ENCODE results near the gene CIBAR2. TPM values are rescaled to one million over a fixed set of nuclear protein-coding genes. Genes with fewer than 3 reads are reported as not detected.
A peak's percentile ranks its signal among the peaks of the same experiment; 100 is the strongest.

The CIBAR2 gene
- total RNA-seq, 1 experiment from 2014 or later: not detected

DNA sequence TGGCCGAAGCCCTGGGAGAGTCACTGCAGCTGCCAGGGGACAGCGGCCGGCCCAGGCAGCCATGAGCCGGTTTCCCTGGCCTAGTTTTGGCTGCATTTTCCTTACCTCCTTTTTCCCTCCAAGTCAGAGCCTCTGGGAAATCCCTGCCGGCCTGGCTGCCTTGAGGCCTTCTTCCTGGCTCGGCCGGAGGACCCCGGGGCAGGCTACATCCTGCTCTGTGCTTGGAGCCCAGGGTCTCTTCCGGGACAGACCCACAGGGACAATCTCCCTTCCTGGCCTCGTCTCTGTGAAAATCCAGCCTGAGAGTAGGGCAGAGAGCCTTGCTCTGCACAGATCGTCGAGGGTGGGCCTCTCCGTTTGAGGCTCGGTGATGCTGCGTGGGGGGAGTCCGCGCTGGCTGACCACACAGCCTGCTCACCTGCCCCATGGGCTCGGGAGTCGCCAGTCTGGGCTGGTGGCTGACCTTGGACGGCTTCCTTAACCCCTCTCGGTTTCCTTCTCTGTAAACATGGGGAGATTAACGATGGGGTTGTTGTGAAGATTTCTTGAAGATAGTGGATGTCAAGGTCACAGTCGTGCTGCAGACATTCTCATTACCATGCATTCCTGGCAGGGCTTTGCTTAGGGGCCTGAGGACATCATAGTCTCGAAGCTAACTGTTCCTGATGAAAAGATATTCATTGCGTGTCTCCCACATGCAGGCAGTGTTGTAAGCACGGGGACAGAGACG lies 34.8 kb upstream of the CIBAR2 start:
- H3K36me3 ChIP-seq (ENCODE audit: insufficient read depth, low read length): no peaks in the 10 kb centered on the region
- DNase-seq: no peak
- H3K27ac ChIP-seq (ENCODE audit: low read length): no peak overlapping the region
- H3K9me3 ChIP-seq (ENCODE audit: low read length): no peaks in the 10 kb centered on the region
- peaks cover 20% of the 10 kb centered on the region for H3K4me1 ChIP-seq (ENCODE audit: low read length)
- no peak overlapping the region for H3K4me2 ChIP-seq (ENCODE audit: low read depth, low read length, poor library complexity, severe bottlenecking)
- H4K20me1 ChIP-seq (ENCODE audit: insufficient read depth, low read depth, low read length): no peaks in the 10 kb centered on the region
- H3K79me2 ChIP-seq (ENCODE audit: low read length): no peaks in the 10 kb centered on the region
- H2AFZ ChIP-seq (ENCODE audit: low read length): no peak overlapping the region
- no peaks in the 10 kb centered on the region for H3K9me2 ChIP-seq (replicated peaks; ENCODE audit: insufficient read depth, low read length)
- no peak overlapping the region for H3K4me3 ChIP-seq (ENCODE audit: low read length)
- no peak overlapping the region for H3K9ac ChIP-seq (ENCODE audit: low read length)
- no peaks in the 10 kb centered on the region for H3K27me3 ChIP-seq (ENCODE audit: low read length)

DNA sequence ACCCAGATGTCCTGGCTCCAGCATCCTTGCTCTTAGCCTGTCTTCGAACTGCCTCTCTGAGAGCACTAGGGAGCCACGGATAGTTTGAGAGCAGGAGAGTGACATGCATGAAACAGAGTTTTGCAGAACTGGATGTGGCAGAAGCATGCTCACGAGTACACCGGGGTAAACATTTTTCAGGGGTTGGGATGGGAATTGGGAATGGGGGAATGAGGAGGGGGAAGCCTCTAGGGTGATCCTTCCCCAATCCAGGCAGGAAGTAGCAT lies 34.2 kb upstream of the CIBAR2 start:
- H3K4me3 ChIP-seq (ENCODE audit: low read length): no peak overlapping the region
- H3K36me3 ChIP-seq (ENCODE audit: insufficient read depth, low read length): no peaks in the 10 kb centered on the region
- H3K27ac ChIP-seq (ENCODE audit: low read length): no peak overlapping the region
- H3K9me2 ChIP-seq (replicated peaks; ENCODE audit: insufficient read depth, low read length): no peaks in the 10 kb centered on the region
- no peak overlapping the region for H3K9ac ChIP-seq (ENCODE audit: low read length)
- DNase-seq: no peak
- H3K4me2 ChIP-seq (ENCODE audit: low read depth, low read length, poor library complexity, severe bottlenecking): no peak overlapping the region
- no peak overlapping the region for H2AFZ ChIP-seq (ENCODE audit: low read length)
- no peaks in the 10 kb centered on the region for H3K9me3 ChIP-seq (ENCODE audit: low read length)
- no peaks in the 10 kb centered on the region for H3K79me2 ChIP-seq (ENCODE audit: low read length)
- peaks cover 15% of the 10 kb centered on the region for H3K4me1 ChIP-seq (ENCODE audit: low read length)
- no peaks in the 10 kb centered on the region for H3K27me3 ChIP-seq (ENCODE audit: low read length)
- no peaks in the 10 kb centered on the region for H4K20me1 ChIP-seq (ENCODE audit: insufficient read depth, low read depth, low read length)

DNA sequence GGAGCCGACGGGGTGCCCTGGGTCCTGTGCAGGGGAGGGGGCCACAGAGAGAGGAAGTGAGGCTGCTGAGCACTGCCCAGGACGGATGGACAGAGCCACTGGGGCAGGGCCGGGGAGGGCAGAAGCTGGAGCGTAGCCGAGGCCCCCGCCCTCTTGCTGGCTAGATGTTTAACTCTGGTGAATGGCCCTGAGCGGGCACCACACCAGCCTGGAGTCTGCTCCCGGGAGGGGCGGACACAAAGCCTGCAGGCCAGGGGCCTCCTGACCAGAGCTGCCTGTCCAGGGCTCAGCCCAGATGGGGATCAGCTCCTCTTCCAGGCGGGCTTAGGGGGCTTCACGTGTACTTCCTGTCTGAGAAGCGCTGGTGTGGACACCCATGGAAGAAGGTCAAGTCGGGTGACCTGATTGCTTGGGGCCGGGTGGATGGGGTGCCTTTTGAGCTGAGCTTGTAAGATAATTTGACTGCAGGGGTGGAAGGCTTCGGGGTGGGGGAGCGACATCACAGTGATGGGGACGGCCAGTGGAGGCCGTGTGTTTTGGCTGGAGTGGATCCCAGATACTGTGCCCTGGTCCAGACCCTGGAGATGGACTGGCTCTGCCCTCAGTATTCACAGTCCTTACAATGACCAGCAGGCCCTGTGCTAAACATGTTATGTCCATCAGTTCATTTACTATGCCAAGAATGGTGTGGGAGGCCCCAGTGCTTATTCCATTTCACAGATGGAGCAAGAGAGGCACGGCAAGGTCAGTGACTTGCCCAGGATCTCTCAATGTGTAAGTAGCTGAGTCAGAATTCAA lies 33.7 kb upstream of the CIBAR2 start:
- H3K9ac ChIP-seq (ENCODE audit: low read length): no peak overlapping the region
- no peaks in the 10 kb centered on the region for H3K79me2 ChIP-seq (ENCODE audit: low read length)
- H3K27ac ChIP-seq (ENCODE audit: low read length): no peak overlapping the region
- no peaks in the 10 kb centered on the region for H4K20me1 ChIP-seq (ENCODE audit: insufficient read depth, low read depth, low read length)
- no peak overlapping the region for H2AFZ ChIP-seq (ENCODE audit: low read length)
- H3K9me2 ChIP-seq (replicated peaks; ENCODE audit: insufficient read depth, low read length): no peaks in the 10 kb centered on the region
- H3K9me3 ChIP-seq (ENCODE audit: low read length): no peaks in the 10 kb centered on the region
- no peak overlapping the region for H3K4me3 ChIP-seq (ENCODE audit: low read length)
- H3K36me3 ChIP-seq (ENCODE audit: insufficient read depth, low read length): no peaks in the 10 kb centered on the region
- no peak overlapping the region for H3K4me2 ChIP-seq (ENCODE audit: low read depth, low read length, poor library complexity, severe bottlenecking)
- DNase-seq: peak; percentile 33
- no peaks in the 10 kb centered on the region for H3K27me3 ChIP-seq (ENCODE audit: low read length)
- H3K4me1 ChIP-seq (ENCODE audit: low read length): peaks cover 15% of the 10 kb centered on the region

DNA sequence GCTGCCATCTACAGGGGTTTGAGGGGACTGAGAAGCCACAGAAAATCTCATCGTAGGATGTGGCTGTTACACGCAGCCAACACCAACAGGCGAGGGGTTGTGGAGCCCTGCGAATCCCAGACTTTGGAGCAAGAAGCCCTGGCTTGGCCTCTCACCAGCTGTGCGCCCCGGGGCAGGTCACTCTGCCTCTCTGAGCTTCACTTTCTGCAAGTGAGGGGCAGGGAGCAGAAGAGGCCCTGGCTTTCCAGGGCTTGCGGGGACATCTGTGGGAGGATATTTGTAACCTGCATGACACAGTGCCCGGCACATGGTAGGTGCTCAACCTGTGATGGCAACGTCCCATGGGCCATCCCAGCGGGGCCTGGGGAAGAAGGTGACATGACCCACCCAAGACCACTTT lies 32.9 kb upstream of the CIBAR2 start:
- H3K27me3 ChIP-seq (ENCODE audit: low read length): no peaks in the 10 kb centered on the region
- no peak for DNase-seq

DNA sequence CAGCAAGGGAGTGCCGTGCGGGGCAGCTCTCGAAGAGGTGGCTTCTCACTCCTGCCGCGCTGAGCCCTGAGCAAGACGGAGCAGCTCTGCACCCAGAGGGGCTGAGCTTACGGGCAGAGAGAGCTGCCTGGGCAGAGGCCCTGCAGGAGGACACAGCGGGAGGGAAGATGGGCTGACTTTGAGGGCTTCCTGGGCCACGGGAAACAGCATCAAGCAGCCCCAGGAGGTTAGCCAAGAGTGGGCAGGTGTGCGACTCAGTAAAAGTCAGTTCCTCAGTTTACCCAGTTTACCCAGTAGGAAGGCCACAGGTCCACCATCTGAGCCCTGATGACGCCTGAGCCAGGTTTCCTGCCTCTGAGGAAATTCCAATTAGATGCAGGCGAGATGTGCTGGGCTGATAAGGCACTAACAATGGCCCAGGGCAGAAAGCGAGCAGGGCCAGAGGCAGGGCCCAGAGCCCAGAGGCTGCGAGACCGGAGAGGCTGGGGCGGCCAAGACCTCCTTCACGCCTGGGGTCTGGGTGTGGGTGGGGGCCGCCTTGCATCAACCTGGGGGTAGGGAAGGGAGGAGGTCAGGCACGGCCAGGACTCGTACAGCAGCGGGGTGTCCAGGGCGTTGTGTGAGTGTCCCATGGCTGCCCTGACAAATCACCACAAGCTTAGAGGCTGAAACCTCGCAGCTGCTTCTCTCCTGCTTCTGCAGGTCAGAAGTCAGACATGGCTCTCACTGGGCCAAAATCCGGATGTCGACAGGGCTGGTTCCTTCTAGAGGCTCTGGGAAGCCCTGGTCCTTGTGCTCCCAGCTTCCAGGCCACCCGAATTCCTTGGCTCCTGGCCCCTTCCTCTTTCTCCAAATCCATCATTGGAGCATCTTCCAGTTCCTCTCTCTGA lies 32.0 kb upstream of the CIBAR2 start:
- no peaks in the 10 kb centered on the region for H3K36me3 ChIP-seq (ENCODE audit: insufficient read depth, low read length)
- H3K9me2 ChIP-seq (replicated peaks; ENCODE audit: insufficient read depth, low read length): no peaks in the 10 kb centered on the region
- no peaks in the 10 kb centered on the region for H3K79me2 ChIP-seq (ENCODE audit: low read length)
- H3K4me3 ChIP-seq (ENCODE audit: low read length): no peak overlapping the region
- H3K27me3 ChIP-seq (ENCODE audit: low read length): no peaks in the 10 kb centered on the region
- no peak overlapping the region for H3K4me2 ChIP-seq (ENCODE audit: low read depth, low read length, poor library complexity, severe bottlenecking)
- H3K27ac ChIP-seq (ENCODE audit: low read length): no peak overlapping the region
- H2AFZ ChIP-seq (ENCODE audit: low read length): no peak overlapping the region
- peaks cover 15% of the 10 kb centered on the region for H3K4me1 ChIP-seq (ENCODE audit: low read length)
- no peak overlapping the region for H3K9ac ChIP-seq (ENCODE audit: low read length)
- no peaks in the 10 kb centered on the region for H4K20me1 ChIP-seq (ENCODE audit: insufficient read depth, low read depth, low read length)
- DNase-seq: peak; percentile 38
- H3K9me3 ChIP-seq (ENCODE audit: low read length): no peaks in the 10 kb centered on the region

More for the DNA sequence above, 32.9 kb upstream of the CIBAR2 start:
- Histone ChIP-seq H3K4me1 (ENCODE audit: low read length) (peaks cover 15% of the 10 kb centered on the region), H3K9ac (ENCODE audit: low read length) (no peak overlapping the region), H3K9me2 (replicated peaks; ENCODE audit: insufficient read depth, low read length) (no peaks in the 10 kb centered on the region), H3K36me3 (ENCODE audit: insufficient read depth, low read length) (no peaks in the 10 kb centered on the region), H3K79me2 (ENCODE audit: low read length) (no peaks in the 10 kb centered on the region), H3K9me3 (ENCODE audit: low read length) (no peaks in the 10 kb centered on the region), H3K4me2 (ENCODE audit: low read depth, low read length, poor library complexity, severe bottlenecking) (no peak overlapping the region), H3K4me3 (ENCODE audit: low read length) (no peak overlapping the region), H3K27ac (ENCODE audit: low read length) (no peak overlapping the region), H2AFZ (ENCODE audit: low read length) (no peak overlapping the region), H4K20me1 (ENCODE audit: insufficient read depth, low read depth, low read length) (no peaks in the 10 kb centered on the region)

DNA sequence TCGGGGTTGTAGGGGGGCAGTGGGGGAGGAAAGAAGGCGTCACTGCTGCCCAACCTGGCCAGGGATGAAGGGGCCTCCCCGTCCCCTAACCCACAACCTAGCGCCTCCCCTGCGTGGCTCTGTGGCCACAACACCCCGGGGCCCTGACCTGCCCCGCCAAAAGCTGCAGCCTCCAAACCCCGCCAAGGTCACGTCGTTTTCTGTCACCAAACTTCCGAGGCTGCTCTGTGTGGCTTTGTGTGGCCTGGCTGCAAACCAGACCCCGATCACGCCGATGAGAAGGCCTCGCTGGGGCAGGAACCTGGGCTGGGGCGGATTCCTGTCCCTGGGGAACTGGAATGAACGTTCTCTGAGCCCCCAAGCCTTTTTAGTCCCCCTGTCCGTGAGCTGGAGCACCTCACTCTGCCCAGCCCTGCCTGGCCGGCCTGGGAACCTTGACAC lies 30.5 kb upstream of the CIBAR2 start:
- H3K9me3 ChIP-seq (ENCODE audit: low read length): no peaks in the 10 kb centered on the region
- no peak overlapping the region for H3K27ac ChIP-seq (ENCODE audit: low read length)
- DNase-seq: peak; percentile 23
- H3K36me3 ChIP-seq (ENCODE audit: insufficient read depth, low read length): no peaks in the 10 kb centered on the region
- H3K4me2 ChIP-seq (ENCODE audit: low read depth, low read length, poor library complexity, severe bottlenecking): no peak overlapping the region
- H3K4me3 ChIP-seq (ENCODE audit: low read length): no peak overlapping the region
- no peaks in the 10 kb centered on the region for H3K79me2 ChIP-seq (ENCODE audit: low read length)
- H3K27me3 ChIP-seq (ENCODE audit: low read length): no peaks in the 10 kb centered on the region
- H4K20me1 ChIP-seq (ENCODE audit: insufficient read depth, low read depth, low read length): no peaks in the 10 kb centered on the region
- H3K9me2 ChIP-seq (replicated peaks; ENCODE audit: insufficient read depth, low read length): no peaks in the 10 kb centered on the region
- H3K4me1 ChIP-seq (ENCODE audit: low read length): peaks cover 11% of the 10 kb centered on the region
- no peak overlapping the region for H2AFZ ChIP-seq (ENCODE audit: low read length)
- no peak overlapping the region for H3K9ac ChIP-seq (ENCODE audit: low read length)

DNA sequence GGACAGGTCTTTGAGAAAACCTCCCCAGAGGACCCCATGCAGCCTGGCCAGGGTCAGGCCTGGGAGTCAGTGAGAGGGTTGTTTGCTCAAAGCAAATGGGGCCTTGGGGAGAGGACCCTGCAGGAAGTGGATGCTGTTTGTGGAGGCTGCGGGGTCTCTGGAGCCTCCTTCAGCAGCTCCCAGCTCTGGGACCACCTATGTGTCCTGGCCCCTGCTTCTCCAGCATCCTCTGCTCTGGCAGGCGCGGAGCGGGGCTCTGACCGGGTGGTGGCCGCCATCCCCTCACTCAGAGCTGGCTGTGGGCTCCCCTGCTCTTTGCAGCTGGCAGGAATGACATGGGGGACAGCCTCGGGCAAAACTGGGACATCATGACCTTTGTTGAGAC lies 29.8 kb upstream of the CIBAR2 start:
- H3K9me2 ChIP-seq (replicated peaks; ENCODE audit: insufficient read depth, low read length): no peaks in the 10 kb centered on the region
- H3K27me3 ChIP-seq (ENCODE audit: low read length): no peaks in the 10 kb centered on the region
- no peaks in the 10 kb centered on the region for H3K79me2 ChIP-seq (ENCODE audit: low read length)
- no peak overlapping the region for H3K9ac ChIP-seq (ENCODE audit: low read length)
- peaks cover 4% of the 10 kb centered on the region for H3K4me1 ChIP-seq (ENCODE audit: low read length)
- H3K4me2 ChIP-seq (ENCODE audit: low read depth, low read length, poor library complexity, severe bottlenecking): no peak overlapping the region
- H3K4me3 ChIP-seq (ENCODE audit: low read length): no peak overlapping the region
- H3K27ac ChIP-seq (ENCODE audit: low read length): no peak overlapping the region
- H3K9me3 ChIP-seq (ENCODE audit: low read length): no peaks in the 10 kb centered on the region
- no peaks in the 10 kb centered on the region for H4K20me1 ChIP-seq (ENCODE audit: insufficient read depth, low read depth, low read length)
- peak; percentile 9 for DNase-seq
- no peak overlapping the region for H2AFZ ChIP-seq (ENCODE audit: low read length)
- no peaks in the 10 kb centered on the region for H3K36me3 ChIP-seq (ENCODE audit: insufficient read depth, low read length)
